Ureter (tissue), 1 donor: ENCODE results near the gene SPATA17. TPM values are rescaled to one million over a fixed set of nuclear protein-coding genes. Genes with fewer than 3 reads are reported as not detected.

Experiments
- DNase-seq: peaks from one replicate; pipeline ENCODE4 v3.0.0-alpha.2; 2020; ENCODE audit warnings: low spot score
- total RNA-seq: library from RNA; stranded (reverse); gene quantifications from one replicate; pipeline ENCODE4 v1.2.4, GENCODE V29; 2023
- donor health status: DM: yes; HTN: yes; CAD: no.

SPATA17 gene
- total RNA-seq, 1 donor from 2014 or later = 3.2 TPM

DNA sequence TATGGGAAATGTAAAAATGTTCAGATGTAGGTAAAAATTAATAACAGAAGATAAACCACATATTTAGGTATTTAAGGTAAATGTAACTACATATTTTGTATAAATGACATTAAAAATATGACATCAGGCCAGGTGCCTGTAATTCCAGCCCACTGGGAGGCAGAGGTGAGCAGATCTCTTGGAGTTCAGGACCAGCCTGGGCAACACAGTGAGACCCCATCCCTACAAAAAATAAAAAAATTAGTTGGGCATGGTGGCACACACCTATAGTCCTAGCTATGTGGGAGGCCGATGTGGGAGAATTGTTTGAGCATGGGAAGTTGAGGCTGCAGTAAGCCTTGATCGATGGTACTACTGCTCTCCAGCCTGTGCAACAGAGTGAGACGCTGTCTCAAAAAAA lies 216.5 kb downstream of the SPATA17 start:
- DNase-seq = no peak

- no peak for DNase-seq
Observed at GRCh38 chr1:217856342-217857034, 225.3 kb downstream of the SPATA17 start.

DNA sequence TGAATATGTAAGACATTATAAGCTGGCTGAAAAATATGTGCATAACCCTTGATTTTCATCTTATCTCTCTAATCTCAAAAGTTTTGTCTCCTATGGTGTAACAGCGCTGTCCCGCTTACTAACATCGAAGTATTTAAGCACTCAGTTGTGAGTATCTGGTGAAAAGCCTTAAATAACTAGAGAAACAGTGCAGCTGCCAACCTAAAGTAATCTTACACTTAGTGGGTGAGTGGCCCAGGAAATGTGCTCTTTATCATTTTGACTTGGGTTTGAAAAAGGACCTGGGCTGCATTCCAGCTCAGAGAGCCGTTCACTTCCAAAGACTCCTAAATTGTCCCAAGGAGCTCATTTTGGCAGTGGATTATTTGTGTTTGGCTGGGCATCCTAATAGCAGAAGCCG lies 225.9 kb downstream of the SPATA17 start:
- no peak for DNase-seq

- no peak for DNase-seq
Observed at GRCh38 chr1:217861658-217862057, 230.5 kb downstream of the SPATA17 start.

GRCh38 chr1:217867446-217867995 lies 236.4 kb downstream of the SPATA17 start:
- DNase-seq = no peak

DNA sequence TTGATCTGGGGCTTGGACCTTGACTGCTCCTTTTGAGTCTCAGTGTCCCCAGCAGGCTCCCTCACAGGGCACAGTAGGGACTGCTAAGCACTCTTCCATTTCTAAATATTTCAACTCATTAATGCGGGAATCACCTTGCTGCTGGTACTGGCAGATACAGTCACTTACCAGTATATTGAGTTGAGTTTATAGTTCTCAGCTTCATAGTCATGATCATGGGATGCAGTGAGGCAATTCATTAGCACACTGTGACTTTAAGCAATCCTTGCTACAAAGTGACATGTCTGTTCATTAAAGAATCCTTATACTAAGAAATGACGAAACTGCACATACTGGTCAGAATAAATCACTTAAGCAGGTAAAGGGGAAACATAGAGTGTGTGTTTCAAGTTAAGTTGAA lies 240.8 kb downstream of the SPATA17 start:
- DNase-seq = no peak

DNA sequence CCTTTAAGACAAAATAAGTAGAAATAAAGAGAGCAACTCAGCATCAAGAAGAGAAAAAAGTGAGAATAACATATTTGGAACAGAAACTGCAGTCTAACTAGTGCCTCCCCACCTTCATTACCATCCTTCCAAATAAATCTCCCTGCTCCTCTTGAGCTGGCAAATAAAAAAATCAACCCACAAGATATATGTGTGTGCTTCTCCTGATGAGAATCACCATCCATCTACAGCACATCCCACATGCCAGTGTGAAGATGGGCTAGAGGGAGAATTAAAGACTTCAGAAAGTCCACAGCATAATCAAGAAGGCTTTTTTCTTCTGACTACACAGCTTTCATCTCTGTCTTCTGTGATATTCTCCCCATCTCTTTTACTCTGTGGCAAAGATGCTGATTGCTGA lies 244.1 kb downstream of the SPATA17 start:
- DNase-seq = no peak

DNA sequence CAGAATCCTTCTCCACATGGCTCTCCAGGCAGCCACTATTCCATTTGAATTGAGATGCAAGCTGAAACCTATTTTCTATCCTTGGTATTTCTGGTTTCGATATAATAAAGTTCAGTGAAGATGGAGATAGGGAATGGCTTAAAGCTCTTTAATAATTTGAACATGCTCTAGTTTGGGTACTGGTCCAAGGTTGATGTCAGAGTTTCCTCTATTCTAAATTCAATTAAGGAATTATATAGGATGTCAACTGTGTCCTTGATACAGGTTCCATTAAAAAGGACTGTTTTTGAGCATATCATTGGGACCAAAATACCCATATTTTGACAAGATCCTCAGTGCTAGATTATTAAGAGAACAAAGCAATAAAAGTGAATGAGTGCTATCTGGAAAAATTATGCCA lies 245.3 kb downstream of the SPATA17 start:
- no peak for DNase-seq

GRCh38 chr1:217876896-217877295 lies 245.8 kb downstream of the SPATA17 start:
- DNase-seq = no peak

DNA sequence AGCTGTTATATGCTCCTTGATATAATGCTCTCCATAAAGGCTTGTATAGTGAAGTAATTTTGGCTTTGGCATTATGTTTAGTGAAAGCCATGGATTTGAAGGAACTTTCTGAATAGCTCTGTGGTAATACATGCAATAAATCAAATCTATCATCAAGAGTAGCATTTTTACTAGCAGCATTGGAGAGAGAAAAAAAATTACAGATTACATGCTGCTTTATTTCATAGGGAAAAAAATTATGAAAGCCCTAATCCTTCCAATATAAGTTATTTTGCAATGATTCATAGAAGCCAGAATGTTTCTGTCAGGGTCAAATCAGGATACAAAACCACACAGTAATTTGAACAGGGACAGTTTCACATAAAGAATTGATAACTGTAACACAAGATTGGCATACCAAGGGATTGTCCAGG lies 250.0 kb downstream of the SPATA17 start:
- no peak for DNase-seq

DNA sequence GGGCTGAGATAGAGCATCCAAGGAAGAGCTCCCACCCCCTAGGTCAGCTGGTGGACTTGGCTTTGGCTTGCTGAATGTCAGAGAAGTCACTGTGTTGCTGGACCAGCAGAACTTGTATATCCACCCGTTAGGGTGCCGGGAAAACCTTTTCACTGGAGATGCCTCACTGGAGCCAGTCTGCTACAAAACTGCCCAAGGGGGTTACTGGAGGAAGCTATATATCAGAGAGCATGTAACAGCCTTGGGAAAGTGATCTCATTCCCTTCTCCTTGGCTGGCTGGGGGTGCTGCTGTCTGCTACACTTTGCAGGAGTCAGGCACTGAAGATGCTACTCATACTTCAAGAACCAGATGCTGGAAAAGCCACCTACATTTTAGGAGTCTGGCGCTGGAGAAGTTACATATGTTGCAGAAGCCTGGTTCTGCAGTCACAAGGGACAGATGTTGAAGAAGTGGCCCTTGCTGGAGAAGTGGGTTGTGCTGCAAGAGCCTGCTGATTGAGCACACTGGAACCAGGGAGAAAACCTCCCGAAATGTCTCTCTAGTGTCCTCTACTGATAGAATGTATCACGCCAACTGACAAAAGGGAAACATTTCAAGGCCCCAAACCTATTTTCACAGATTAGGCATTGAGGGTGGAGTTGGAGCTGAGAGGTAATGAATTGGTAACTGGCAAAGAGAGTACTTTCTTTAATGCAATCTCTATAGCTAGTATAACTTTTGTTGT lies 250.6 kb downstream of the SPATA17 start:
- DNase-seq = no peak

- DNase-seq = no peak
Observed at GRCh38 chr1:217885181-217885580, 254.0 kb downstream of the SPATA17 start.

DNA sequence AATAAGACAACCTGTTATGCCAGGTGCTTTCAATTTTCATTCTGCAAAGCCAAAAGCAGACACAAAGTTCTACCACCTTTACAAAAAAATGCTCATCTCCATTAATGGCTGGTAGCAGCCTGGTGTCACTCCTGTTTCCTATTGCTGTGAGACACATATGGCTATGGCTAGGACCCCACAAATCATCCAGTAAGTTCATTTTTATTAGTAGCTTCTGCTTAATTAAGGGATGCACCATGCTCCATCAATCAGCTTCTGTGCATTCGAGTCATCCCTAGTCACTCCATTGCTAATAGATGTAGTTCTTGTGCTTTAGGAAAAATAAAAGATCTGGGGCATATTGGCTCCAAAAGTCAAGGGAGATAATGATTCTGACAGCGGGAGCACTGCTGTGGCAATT lies 257.2 kb downstream of the SPATA17 start:
- no peak for DNase-seq

DNA sequence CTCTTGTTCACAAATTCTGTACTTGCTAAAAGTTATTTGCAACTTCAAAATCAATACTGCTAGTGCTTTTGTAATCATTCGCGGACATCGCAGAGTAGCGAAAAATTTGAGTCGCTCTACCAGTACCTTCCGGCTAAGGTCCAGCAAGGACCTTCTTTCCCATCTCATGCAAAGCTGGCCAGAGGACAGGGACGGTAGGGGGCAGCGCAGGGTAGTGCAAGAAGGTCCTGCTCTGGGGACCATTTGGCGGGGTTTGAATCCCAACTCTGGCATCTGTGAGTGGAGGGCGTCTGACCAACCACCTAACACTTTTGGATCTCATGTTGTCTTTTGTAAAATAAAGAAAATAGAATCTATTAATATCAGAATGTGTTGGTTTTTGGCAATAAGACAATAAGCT lies 258.3 kb downstream of the SPATA17 start:
- no peak for DNase-seq

DNA sequence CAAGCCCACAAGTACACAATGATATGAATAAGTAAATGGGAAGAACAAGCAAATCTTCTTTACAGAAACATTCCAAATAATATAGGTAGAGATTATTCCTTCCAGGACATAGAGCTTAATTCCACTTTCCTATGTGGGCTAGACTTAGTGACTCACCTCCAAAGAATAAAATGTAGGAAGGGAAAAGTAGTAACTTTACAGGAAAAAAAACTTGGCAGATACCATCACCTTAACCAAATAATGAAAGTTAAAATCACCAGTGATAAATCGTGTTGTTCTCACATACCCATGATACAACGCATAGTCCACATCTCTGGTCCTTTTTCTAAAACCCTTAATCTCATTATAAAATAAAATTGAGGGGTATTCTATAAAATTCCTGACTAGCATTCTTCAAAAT lies 260.8 kb downstream of the SPATA17 start:
- no peak for DNase-seq

DNA sequence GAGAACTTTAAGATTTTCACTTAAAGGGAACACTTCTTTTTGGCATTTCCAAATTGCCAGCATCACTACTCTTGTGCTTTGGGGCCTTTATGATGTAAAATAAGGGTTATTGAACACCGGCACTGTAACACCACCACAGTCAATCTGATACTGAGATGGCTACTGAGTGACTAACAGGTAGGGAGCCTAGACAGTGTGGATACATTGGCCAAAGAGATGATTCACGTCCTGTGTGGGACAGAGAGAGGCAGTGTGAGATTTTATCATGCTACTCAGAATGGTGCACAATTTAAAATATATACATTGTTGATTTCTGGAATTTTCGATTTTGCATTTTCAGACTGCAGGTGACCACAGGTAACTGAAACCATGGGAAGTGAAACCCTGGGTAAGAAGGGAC lies 261.6 kb downstream of the SPATA17 start:
- no peak for DNase-seq

- DNase-seq = no peak
Observed at GRCh38 chr1:217895841-217896240, 264.7 kb downstream of the SPATA17 start.

DNA sequence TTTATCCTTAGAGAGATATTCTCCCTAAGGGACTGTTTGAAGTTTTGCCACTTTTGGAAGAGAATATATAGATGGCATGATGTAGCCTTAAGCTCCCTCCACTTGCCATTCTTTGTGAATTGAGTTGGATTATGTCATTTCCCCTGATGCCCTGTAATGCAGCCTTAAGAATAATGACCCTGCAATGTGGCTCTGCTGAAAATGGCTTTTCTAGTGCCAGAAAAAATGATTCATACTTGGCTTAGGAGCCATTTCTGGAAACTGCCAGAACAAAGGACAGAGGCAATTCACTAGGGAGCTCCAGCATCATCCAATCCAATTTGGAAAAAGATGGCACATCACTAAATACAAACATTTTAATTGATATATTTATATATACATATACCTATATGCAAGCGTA lies 265.3 kb downstream of the SPATA17 start:
- no peak for DNase-seq

GRCh38 chr1:217897100-217897499 lies 266.0 kb downstream of the SPATA17 start:
- DNase-seq = no peak

DNA sequence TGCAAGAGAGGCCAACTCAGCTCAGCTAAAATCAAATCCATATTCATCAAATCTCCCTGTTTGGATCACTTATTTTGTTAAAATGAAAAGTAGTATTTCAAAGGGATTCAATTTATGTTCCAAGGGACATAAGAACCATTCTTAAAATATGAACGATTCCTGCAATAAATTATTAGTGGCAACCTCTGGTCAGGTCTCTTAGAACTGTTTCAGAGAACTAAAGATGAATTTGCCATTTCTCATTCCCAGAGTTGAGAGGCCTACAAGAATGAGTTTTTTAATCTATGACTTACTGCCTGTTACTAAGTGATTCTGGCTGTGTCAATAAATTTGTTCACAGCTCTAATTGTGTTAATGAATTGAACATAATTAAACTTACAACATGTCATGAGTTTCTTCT lies 268.5 kb downstream of the SPATA17 start:
- no peak for DNase-seq

- no peak for DNase-seq
Observed at GRCh38 chr1:217907504-217907903, 276.4 kb downstream of the SPATA17 start.

- DNase-seq = no peak
Observed at GRCh38 chr1:217910203-217910602, 279.1 kb downstream of the SPATA17 start.

DNA sequence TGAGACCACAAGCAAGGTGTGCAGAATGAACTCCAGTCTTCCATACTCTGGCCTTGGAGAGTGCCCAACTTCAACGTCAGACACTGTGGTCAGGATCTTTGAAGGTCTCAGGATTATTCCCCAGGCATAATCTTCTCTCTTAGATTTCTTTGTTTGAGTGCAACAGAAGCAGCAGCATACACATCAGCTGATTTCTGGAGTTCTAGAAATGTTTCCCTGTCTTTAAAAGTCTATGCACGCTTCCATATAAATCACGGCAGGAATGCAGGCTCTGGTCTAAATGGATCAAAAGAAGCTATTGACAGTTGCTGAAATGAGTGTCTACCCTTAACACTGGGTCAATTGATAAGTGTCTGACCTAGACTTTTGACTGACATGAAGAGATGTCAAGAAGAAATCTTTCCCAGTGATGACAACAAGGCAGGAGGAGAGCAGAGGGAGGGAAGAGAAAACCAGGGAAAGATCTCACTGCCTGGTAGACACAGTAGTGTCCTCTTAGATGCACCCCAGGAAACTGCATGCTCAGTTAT lies 279.7 kb downstream of the SPATA17 start:
- DNase-seq = no peak
